Panc1 (cell line): Measurements from ENCODE around the gene GRM7. TPM values are rescaled to one million over a fixed set of nuclear protein-coding genes. Genes with fewer than 3 reads are reported as not detected.

Experiments used
- ATAC-seq: fragments of 200-7000 bp; cut with Tn5 transposase; 2 replicates; pipeline ENCODE4 v1.9.1; 2020; ENCODE audit warnings: mild to moderate bottlenecking, moderate library complexity
- BruUV-seq: library from RNA; stranded (reverse); fragments of 400-500 nt; replicated peaks from 2 replicates; lab custom pipeline; 2021; lab: Mats Ljungman, UMichigan
- CTCF ChIA-PET: fragments of 300-600 bp; sonication (Branson Sonifier 250); formaldehyde crosslinking; loops from one replicate; lab custom pipeline; 2022; ENCODE audit warnings: antibody characterized with exemption; lab: Charles Lee
- POLR2A ChIA-PET: fragments of 300-600 bp; sonication (Branson Sonifier 250); formaldehyde crosslinking; loops from one replicate; lab custom pipeline; 2022; ENCODE audit warnings: antibody characterized with exemption; lab: Charles Lee
- DNase-seq: peaks from one replicate; pipeline ENCODE4 v3.0.0-alpha.2; 2010; ENCODE audit warnings: low read depth, low spot score
- H3K27ac ChIP-seq: 2 replicates; pipeline ENCODE4 v1.5.1; 2011; ENCODE audit warnings: mild to moderate bottlenecking, low read length, inconsistent platforms
- H3K27me3 ChIP-seq: fragments of 200-500 bp; sonication (Bioruptor generic); 2 replicates; pipeline ENCODE4 v1.6.0; 2014; ENCODE audit warnings: low read length, inconsistent platforms; ENCODE audit not compliant: control insufficient read depth, insufficient read depth
- H3K36me3 ChIP-seq: fragments of 200-500 bp; sonication (Bioruptor generic); 2 replicates; pipeline ENCODE4 v1.5.1; 2014; ENCODE audit warnings: inconsistent platforms, mild to moderate bottlenecking, low read length, moderate library complexity; ENCODE audit not compliant: control insufficient read depth, insufficient read depth
- H3K4me1 ChIP-seq: 2 replicates; pipeline ENCODE4 v1.5.1; 2011; ENCODE audit warnings: inconsistent platforms, mild to moderate bottlenecking, low read length, moderate library complexity; ENCODE audit not compliant: control insufficient read depth, insufficient read depth
- H3K4me3 ChIP-seq, 2 experiments: 2 replicates each; pipeline ENCODE4 v1.5.1; 2011 to 2012; ENCODE audit warnings: low read depth in 2 of 2, low read length in 2 of 2, mild to moderate bottlenecking in 2 of 2, inconsistent platforms in 1 of 2, moderate library complexity in 1 of 2
- H3K9me3 ChIP-seq: fragments of 200-500 bp; sonication (Bioruptor generic); 2 replicates; pipeline ENCODE4 v1.5.1; 2014; ENCODE audit warnings: low read depth, mild to moderate bottlenecking, inconsistent platforms, low read length, moderate library complexity; ENCODE audit not compliant: control insufficient read depth, insufficient read depth
- POLR2AphosphoS5 ChIP-seq: IDR thresholded peaks from 2 replicates; pipeline ENCODE4 v1.6.1; 2012; ENCODE audit warnings: mild to moderate bottlenecking, low read depth, low read length, moderate library complexity
- SIN3A ChIP-seq: IDR thresholded peaks from 2 replicates; pipeline ENCODE4 v1.6.1; 2012; ENCODE audit warnings: low read depth, mild to moderate bottlenecking, low read length, moderate library complexity, borderline replicate concordance; ENCODE audit not compliant: insufficient read depth
- TCF7L2 ChIP-seq: IDR thresholded peaks from 2 replicates; pipeline ENCODE4 v1.6.1; 2011; ENCODE audit warnings: mild to moderate bottlenecking, low read depth, low read length, inconsistent platforms
- in situ Hi-C: cut with HindIII; loops from 2 replicates; pipeline ENCODE4 v1.10.0; 2016; ENCODE audit warnings: low sequenced_read_pairs, low pct_unique_long_range_greater_than_20kb
- intact Hi-C: fragments of 100-400 bp; cut with micrococcal nuclease; formaldehyde crosslinking; loops from one replicate; pipeline ENCODE4 v1.10.0; 2022; ENCODE audit not compliant: unreplicated experiment
- total RNA-seq: library from RNA; stranded (reverse); gene quantifications from one replicate; pipeline ENCODE4 v1.2.1, GENCODE V29; 2021; ENCODE audit not compliant: unreplicated experiment
- TF ChIP-seq, protein P1 (sequence below): fragments of 450-650 bp; IDR thresholded peaks from 2 replicates; pipeline ENCODE4 v1.5.1; 2017; ENCODE audit warnings: mild to moderate bottlenecking
- TF ChIP-seq, protein P2 (sequence below), 2 experiments: IDR thresholded peaks; 2 replicates each; pipeline ENCODE4 v1.6.1; 2011 to 2012; ENCODE audit warnings: low read depth in 2 of 2, control low read depth in 1 of 2, low read length in 1 of 2, mild to moderate bottlenecking in 1 of 2, moderate library complexity in 1 of 2; ENCODE audit not compliant: insufficient read depth in 1 of 2

GRM7 gene
- total RNA-seq, 1 experiment from 2014 or later = not detected

DNA sequence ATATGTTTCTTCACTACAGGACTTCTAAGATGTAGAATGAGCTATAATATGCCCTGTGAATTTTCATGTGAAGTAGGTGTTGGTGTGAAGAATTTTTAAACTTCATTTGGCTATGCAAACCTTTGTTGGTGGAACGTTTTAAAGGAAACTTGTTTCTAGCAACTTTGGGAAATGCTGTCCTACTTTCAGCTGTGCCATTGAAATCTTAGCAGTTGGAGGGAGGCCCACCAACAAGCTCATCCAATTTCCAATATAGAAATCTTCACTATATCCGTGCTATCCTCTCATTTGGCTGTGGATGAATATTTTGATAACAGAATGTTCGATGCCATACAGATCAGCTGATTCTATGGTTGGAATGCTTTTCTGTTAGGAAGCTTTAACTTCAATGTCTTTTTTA, 51.3 kb downstream of the GRM7 start:
- TF ChIP-seq TCF7L2 = no peak
- TF ChIP-seq, protein P1, sequence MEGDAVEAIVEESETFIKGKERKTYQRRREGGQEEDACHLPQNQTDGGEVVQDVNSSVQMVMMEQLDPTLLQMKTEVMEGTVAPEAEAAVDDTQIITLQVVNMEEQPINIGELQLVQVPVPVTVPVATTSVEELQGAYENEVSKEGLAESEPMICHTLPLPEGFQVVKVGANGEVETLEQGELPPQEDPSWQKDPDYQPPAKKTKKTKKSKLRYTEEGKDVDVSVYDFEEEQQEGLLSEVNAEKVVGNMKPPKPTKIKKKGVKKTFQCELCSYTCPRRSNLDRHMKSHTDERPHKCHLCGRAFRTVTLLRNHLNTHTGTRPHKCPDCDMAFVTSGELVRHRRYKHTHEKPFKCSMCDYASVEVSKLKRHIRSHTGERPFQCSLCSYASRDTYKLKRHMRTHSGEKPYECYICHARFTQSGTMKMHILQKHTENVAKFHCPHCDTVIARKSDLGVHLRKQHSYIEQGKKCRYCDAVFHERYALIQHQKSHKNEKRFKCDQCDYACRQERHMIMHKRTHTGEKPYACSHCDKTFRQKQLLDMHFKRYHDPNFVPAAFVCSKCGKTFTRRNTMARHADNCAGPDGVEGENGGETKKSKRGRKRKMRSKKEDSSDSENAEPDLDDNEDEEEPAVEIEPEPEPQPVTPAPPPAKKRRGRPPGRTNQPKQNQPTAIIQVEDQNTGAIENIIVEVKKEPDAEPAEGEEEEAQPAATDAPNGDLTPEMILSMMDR = no peak
- ChIA-PET POLR2A (interaction anchor here (0.6 kb wide), 1 partner anchor 921 kb away, joined by 3 read pairs; no protein-coding TSS in a partner anchor), CTCF (no interaction called here)
- H3K9me3 ChIP-seq = no peaks in the 10 kb centered on the region
- intact Hi-C loops (no loop called here), in situ Hi-C loops (no loop called here)
- DNase-seq = no peak
- no peaks in the 10 kb centered on the region for H3K4me1 ChIP-seq
- H3K27me3 ChIP-seq = no peaks in the 10 kb centered on the region
- no peak for ATAC-seq
- no peak overlapping the region for H3K27ac ChIP-seq
- H3K4me3 ChIP-seq = no peak overlapping the region
- no peaks in the 10 kb centered on the region for H3K36me3 ChIP-seq
- no TSS peak for BruUV-seq

DNA sequence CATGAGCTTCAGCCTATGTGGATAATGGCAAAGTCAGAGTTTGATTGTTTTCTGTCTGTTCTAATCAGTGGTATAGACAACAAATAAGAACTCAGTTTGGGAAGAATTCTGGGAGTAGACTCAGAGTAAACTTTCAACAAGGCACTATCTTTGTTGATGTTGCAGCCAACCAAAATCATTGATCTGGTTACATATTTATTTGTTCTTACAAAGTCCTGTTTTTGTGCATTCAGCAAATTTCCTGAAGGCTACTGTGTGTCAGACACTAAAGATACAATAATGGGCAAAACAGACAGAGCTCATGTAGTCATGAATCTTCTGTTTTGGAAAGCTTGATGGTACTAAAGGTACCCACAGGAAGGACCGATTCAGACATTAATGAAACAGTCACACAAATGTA, 55.0 kb downstream of the GRM7 start:
- Histone ChIP-seq H3K9me3 (no peaks in the 10 kb centered on the region), H3K27ac (no peak overlapping the region), H3K4me1 (no peaks in the 10 kb centered on the region), H3K27me3 (no peaks in the 10 kb centered on the region), H3K36me3 (no peaks in the 10 kb centered on the region), H3K4me3 (no peak overlapping the region)
- no TSS peak for BruUV-seq
- CTCF ChIA-PET = no interaction called here
- intact Hi-C loops = no loop called here
- TF ChIP-seq, protein P1 = no peak
- TF ChIP-seq SIN3A (no peak), POLR2AphosphoS5 (no peak), TCF7L2 (no peak)
- TF ChIP-seq, protein P2, sequence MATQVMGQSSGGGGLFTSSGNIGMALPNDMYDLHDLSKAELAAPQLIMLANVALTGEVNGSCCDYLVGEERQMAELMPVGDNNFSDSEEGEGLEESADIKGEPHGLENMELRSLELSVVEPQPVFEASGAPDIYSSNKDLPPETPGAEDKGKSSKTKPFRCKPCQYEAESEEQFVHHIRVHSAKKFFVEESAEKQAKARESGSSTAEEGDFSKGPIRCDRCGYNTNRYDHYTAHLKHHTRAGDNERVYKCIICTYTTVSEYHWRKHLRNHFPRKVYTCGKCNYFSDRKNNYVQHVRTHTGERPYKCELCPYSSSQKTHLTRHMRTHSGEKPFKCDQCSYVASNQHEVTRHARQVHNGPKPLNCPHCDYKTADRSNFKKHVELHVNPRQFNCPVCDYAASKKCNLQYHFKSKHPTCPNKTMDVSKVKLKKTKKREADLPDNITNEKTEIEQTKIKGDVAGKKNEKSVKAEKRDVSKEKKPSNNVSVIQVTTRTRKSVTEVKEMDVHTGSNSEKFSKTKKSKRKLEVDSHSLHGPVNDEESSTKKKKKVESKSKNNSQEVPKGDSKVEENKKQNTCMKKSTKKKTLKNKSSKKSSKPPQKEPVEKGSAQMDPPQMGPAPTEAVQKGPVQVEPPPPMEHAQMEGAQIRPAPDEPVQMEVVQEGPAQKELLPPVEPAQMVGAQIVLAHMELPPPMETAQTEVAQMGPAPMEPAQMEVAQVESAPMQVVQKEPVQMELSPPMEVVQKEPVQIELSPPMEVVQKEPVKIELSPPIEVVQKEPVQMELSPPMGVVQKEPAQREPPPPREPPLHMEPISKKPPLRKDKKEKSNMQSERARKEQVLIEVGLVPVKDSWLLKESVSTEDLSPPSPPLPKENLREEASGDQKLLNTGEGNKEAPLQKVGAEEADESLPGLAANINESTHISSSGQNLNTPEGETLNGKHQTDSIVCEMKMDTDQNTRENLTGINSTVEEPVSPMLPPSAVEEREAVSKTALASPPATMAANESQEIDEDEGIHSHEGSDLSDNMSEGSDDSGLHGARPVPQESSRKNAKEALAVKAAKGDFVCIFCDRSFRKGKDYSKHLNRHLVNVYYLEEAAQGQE (IDR thresholded peaks at IDR 0.05; ENCODE audit: insufficient read depth in 1 of 2, low read depth in 2 of 2, low read length in 1 of 2) = no peak
- DNase-seq (no peak), ATAC-seq (no peak)
- POLR2A ChIA-PET = no interaction called here
- in situ Hi-C loops = no loop called here
